Right atrium auricular region (tissue), 2 donors: ENCODE results near the gene ADAMTS2. TPM values are rescaled to one million over a fixed set of nuclear protein-coding genes. Genes with fewer than 3 reads are reported as not detected.

Experiments
- DNase-seq: peaks from one replicate; pipeline ENCODE4 v3.0.0-alpha.2; 2019; ENCODE audit warnings: low spot score
- H3K27ac ChIP-seq, 2 donors: fragments of 200-600 bp; sonication (generic); 1 replicate in 1 of 2; 2 replicates in 1 of 2; pipeline ENCODE4 v1.5.1; 2016 to 2019
- H3K27me3 ChIP-seq, 2 donors: fragments of 200-600 bp; sonication (generic); one replicate each; pipeline versions ENCODE4 v1.5.1 to v1.6.0; 2017 to 2019
- H3K36me3 ChIP-seq: fragments of 200-600 bp; sonication (generic); one replicate; pipeline ENCODE4 v1.5.1; 2016
- H3K4me1 ChIP-seq, 2 donors: fragments of 200-600 bp; sonication (generic); one replicate each; pipeline versions ENCODE4 v1.5.1 to v1.6.0; 2017 to 2019
- H3K4me3 ChIP-seq, 2 donors: fragments of 200-600 bp; sonication (generic); 1 replicate in 1 of 2; 2 replicates in 1 of 2; pipeline ENCODE4 v1.5.1; 2017 to 2019; ENCODE audit warnings: mild to moderate bottlenecking in 1 of 2, moderate library complexity in 1 of 2
- H3K9me3 ChIP-seq, 2 donors: fragments of 200-600 bp; sonication (generic); one replicate each; pipeline ENCODE4 v1.5.1; 2019
- CTCF ChIP-seq, 2 donors: fragments of 200-600 bp; sonication (generic); IDR thresholded peaks; one replicate each; pipeline ENCODE4 v1.5.1; 2019; ENCODE audit warnings: antibody characterized with exemption in 2 of 2
- total RNA-seq, 2 donors: library from RNA; depleted of rRNA; stranded (reverse); fragments of >200 nt; gene quantifications; one replicate each; pipeline ENCODE4 v1.1.0, GENCODE V29; 2016

The ADAMTS2 gene
- total RNA-seq, 2 donors from 2014 or later, result 13.6 to 13.7 TPM

- no peak for TF ChIP-seq CTCF (IDR thresholded peaks at IDR 0.05)
- Histone ChIP-seq H3K4me3 (no peak overlapping the region), H3K4me1 (peaks cover 0 to 15% of the 10 kb centered on the region in 2 donors), H3K27ac (no peak overlapping the region), H3K27me3 (no peaks in the 10 kb centered on the region), H3K36me3 (no peaks in the 10 kb centered on the region), H3K9me3 (peaks cover 0 to 23% of the 10 kb centered on the region in 2 donors)
- no peak for DNase-seq
Observed at GRCh38 chr5:179302499-179303185, 42.6 kb downstream of the ADAMTS2 start.

GRCh38 chr5:179301796-179302195 lies 43.5 kb downstream of the ADAMTS2 start:
- H3K4me1 ChIP-seq, result peaks cover 0 to 15% of the 10 kb centered on the region in 2 donors
- TF ChIP-seq CTCF (IDR thresholded peaks at IDR 0.05), result no peak
- H3K27ac ChIP-seq, result no peak overlapping the region
- DNase-seq, result no peak
- H3K9me3 ChIP-seq, result peaks cover 0 to 23% of the 10 kb centered on the region in 2 donors
- no peaks in the 10 kb centered on the region for H3K36me3 ChIP-seq
- H3K4me3 ChIP-seq, result no peak overlapping the region
- H3K27me3 ChIP-seq, result no peaks in the 10 kb centered on the region

GRCh38 chr5:179301376-179301775 lies 43.9 kb downstream of the ADAMTS2 start:
- TF ChIP-seq CTCF (IDR thresholded peaks at IDR 0.05), result no peak
- Histone ChIP-seq H3K27ac (no peak overlapping the region), H3K9me3 (peaks cover 0 to 23% of the 10 kb centered on the region in 2 donors), H3K27me3 (no peaks in the 10 kb centered on the region), H3K4me1 (peaks cover 0 to 15% of the 10 kb centered on the region in 2 donors), H3K36me3 (no peaks in the 10 kb centered on the region), H3K4me3 (no peak overlapping the region)
- no peak for DNase-seq

- Histone ChIP-seq H3K27ac (peak overlapping the region in 1 of 2 donors; percentile 5), H3K27me3 (no peaks in the 10 kb centered on the region), H3K4me3 (no peak overlapping the region), H3K36me3 (no peaks in the 10 kb centered on the region), H3K9me3 (peaks cover 0 to 19% of the 10 kb centered on the region in 2 donors), H3K4me1 (peaks cover 0 to 15% of the 10 kb centered on the region in 2 donors)
- no peak for TF ChIP-seq CTCF (IDR thresholded peaks at IDR 0.05)
- no peak for DNase-seq
Observed at GRCh38 chr5:179300581-179301180, 44.6 kb downstream of the ADAMTS2 start.

GRCh38 chr5:179298181-179298993 lies 46.9 kb downstream of the ADAMTS2 start:
- H3K4me3 ChIP-seq, result no peak overlapping the region
- DNase-seq, result no peak
- TF ChIP-seq CTCF (IDR thresholded peaks at IDR 0.05), result no peak
- H3K27ac ChIP-seq, result no peak overlapping the region
- no peaks in the 10 kb centered on the region for H3K27me3 ChIP-seq
- H3K9me3 ChIP-seq, result peaks cover 0 to 4% of the 10 kb centered on the region in 2 donors
- no peaks in the 10 kb centered on the region for H3K36me3 ChIP-seq
- H3K4me1 ChIP-seq, result peaks cover 0 to 15% of the 10 kb centered on the region in 2 donors
